ENCODE results near the gene PSMA6. TPM values are rescaled to one million over a fixed set of nuclear protein-coding genes. Genes with fewer than 3 reads are reported as not detected.

The PSMA6 gene
- total and polyA plus RNA-seq, 3 experiments from 2014 or later = 305 to 400 (median 399) TPM

DNA sequence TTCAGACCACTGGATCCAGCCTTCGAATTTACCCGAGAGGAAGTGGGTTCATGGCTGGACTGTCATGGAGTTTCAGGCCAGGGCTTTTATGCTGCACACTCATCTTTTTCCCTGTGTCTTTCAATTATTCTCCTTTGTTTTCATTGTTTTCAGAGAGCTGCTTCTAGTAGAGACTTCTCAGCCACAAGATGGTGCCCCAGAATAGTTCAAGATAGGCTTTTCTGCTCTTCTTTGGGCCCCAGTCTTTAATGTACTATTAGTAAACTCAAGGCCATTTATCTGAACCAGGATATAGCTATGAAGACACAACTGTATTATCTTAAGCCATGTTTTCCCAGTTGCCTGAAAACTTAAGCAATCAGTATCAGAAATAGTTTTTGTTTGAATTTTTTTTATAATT is 30.4 kb upstream of the PSMA6 start:
- no peak overlapping the region for H3K4me3 ChIP-seq (ENCODE audit: low read length)
- peaks cover 0 to 1% of the 10 kb centered on the region in 2 donors for H3K27me3 Mint-ChIP-seq
- H3K27ac ChIP-seq (ENCODE audit: low read depth, low read length) = no peak overlapping the region
- ChIA-PET CTCF (interaction anchor here (1.1 to 2.8 kb wide), 5 partner anchors 13 to 161 kb away, joined by 3 to 16 read pairs (median 3); partner anchors contain the start of gene PSMA6), POLR2A (no interaction called here)
- H3K36me3 ChIP-seq (ENCODE audit: insufficient read depth, low read length) = peaks cover 3% of the 10 kb centered on the region
- peaks cover 14 to 31% (median 17%) of the 10 kb centered on the region in 3 donors for H3K36me3 Mint-ChIP-seq
- peaks cover 0 to 6% (median 1%) of the 10 kb centered on the region in 3 donors for H3K4me1 Mint-ChIP-seq
- H3K27ac Mint-ChIP-seq = peak overlapping the region in 1 of 8 donors; percentile 37
- H3K9me3 Mint-ChIP-seq = no peaks in the 10 kb centered on the region
- no peaks in the 10 kb centered on the region for H3K27me3 ChIP-seq (ENCODE audit: insufficient read depth, low read length, poor library complexity, severe bottlenecking)
- no peak for DNase-seq
- H3K4me3 Mint-ChIP-seq = no peak overlapping the region
- no peaks in the 10 kb centered on the region for H3K9me3 ChIP-seq (ENCODE audit: low read length)
- no peaks in the 10 kb centered on the region for H3K4me1 ChIP-seq (ENCODE audit: insufficient read depth, low read length)

DNA sequence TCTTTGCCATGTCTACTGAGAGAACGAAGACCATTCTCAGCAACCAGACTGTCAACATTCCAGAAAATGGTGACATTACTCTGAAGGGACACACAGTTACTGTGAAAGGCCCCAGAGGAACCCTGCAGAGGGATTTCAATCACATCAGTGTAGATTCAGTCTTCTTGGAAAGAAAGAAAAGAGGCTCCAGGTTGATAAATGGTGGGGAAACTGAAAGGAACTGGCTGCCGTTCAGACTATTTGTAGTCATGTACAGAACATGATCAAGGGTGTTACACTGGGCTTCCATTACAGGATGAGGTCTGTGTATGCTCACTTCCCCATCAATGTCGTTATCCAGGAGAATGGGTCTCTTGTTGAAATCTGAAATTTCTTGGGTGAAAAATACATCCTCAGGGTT is 29.7 kb upstream of the PSMA6 start:
- peaks cover 0 to 2% (median 1%) of the 10 kb centered on the region in 3 donors for H3K4me1 Mint-ChIP-seq
- H3K27ac Mint-ChIP-seq = no peak overlapping the region
- Histone ChIP-seq H3K27ac (ENCODE audit: low read depth, low read length) (no peak overlapping the region), H3K4me3 (ENCODE audit: low read length) (no peak overlapping the region), H3K4me1 (ENCODE audit: insufficient read depth, low read length) (no peaks in the 10 kb centered on the region), H3K9me3 (ENCODE audit: low read length) (no peaks in the 10 kb centered on the region), H3K36me3 (ENCODE audit: insufficient read depth, low read length) (peaks cover 3% of the 10 kb centered on the region), H3K27me3 (ENCODE audit: insufficient read depth, low read length, poor library complexity, severe bottlenecking) (no peaks in the 10 kb centered on the region)
- POLR2A ChIA-PET = no interaction called here
- H3K9me3 Mint-ChIP-seq = no peaks in the 10 kb centered on the region
- CTCF ChIA-PET = interaction anchor here (0.7 to 2.8 kb wide), 7 partner anchors 12 to 160 kb away, joined by 3 to 16 read pairs (median 3); partner anchors contain the start of gene PSMA6
- no peaks in the 10 kb centered on the region for H3K27me3 Mint-ChIP-seq
- H3K4me3 Mint-ChIP-seq = no peak overlapping the region
- DNase-seq = no peak
- peaks cover 20 to 34% (median 20%) of the 10 kb centered on the region in 3 donors for H3K36me3 Mint-ChIP-seq

DNA sequence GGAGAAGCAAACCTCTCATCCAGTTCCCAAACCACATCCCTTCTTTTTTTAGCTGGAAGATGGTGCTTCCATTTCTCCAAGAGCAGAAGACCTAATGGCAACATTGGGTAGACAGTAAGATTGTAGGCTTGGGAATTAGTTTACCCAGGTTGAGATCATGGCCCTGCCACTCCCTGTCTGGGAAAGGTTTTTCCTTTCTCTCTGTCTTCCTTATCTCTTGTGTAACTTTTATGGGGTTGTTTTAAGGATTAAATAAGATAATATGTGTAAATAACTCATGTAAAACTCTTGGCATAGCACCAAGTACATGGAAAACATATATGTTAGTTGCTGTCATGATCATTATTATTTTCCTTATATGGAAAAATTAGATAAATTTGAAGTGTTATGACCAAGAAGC is 23.2 kb upstream of the PSMA6 start:
- peaks cover 9 to 58% (median 21%) of the 10 kb centered on the region in 3 donors for H3K36me3 Mint-ChIP-seq
- CTCF ChIA-PET = interaction anchor here (0.9 kb wide), 1 partner anchor 19 kb away, joined by 4 read pairs; no protein-coding TSS in a partner anchor
- no peaks in the 10 kb centered on the region for H3K27me3 Mint-ChIP-seq
- Histone ChIP-seq H3K9me3 (ENCODE audit: low read length) (no peaks in the 10 kb centered on the region), H3K4me3 (ENCODE audit: low read length) (no peak overlapping the region), H3K27ac (ENCODE audit: low read depth, low read length) (no peak overlapping the region), H3K36me3 (ENCODE audit: insufficient read depth, low read length) (peaks cover 8% of the 10 kb centered on the region), H3K4me1 (ENCODE audit: insufficient read depth, low read length) (no peaks in the 10 kb centered on the region), H3K27me3 (ENCODE audit: insufficient read depth, low read length, poor library complexity, severe bottlenecking) (no peaks in the 10 kb centered on the region)
- H3K4me3 Mint-ChIP-seq = no peak overlapping the region
- H3K4me1 Mint-ChIP-seq = no peaks in the 10 kb centered on the region
- DNase-seq = no peak
- POLR2A ChIA-PET = no interaction called here
- peak overlapping the region in 2 of 8 donors; percentile 2 to 11 for H3K27ac Mint-ChIP-seq
- no peaks in the 10 kb centered on the region for H3K9me3 Mint-ChIP-seq

DNA sequence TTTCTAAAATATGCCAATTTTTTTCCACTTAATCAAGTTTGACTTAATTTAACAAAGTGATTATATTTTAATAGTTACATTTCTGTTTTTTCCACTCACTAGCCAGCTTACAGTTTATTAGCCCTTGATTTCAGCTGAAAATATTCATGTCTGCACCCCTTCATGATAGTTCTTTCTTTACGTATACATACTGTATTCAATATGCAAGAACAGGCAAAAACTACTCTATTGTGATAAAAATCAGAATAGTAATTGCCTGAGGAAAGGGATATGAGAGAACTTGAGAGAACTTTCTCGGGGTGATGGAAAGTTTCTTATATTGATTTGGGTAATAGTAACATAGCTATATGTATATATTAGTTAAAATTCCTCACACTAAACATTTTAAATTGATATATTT is 17.4 kb upstream of the PSMA6 start:
- Mint-ChIP-seq H3K4me1 (no peaks in the 10 kb centered on the region), H3K27ac (peak overlapping the region in 2 of 8 donors; percentile 30 to 64), H3K36me3 (peaks cover 0 to 72% (median 22%) of the 10 kb centered on the region in 3 donors), H3K9me3 (no peaks in the 10 kb centered on the region), H3K4me3 (no peak overlapping the region), H3K27me3 (no peaks in the 10 kb centered on the region)
- Histone ChIP-seq H3K4me1 (ENCODE audit: insufficient read depth, low read length) (no peaks in the 10 kb centered on the region), H3K27ac (ENCODE audit: low read depth, low read length) (no peak overlapping the region), H3K4me3 (ENCODE audit: low read length) (no peak overlapping the region), H3K9me3 (ENCODE audit: low read length) (no peaks in the 10 kb centered on the region), H3K27me3 (ENCODE audit: insufficient read depth, low read length, poor library complexity, severe bottlenecking) (no peaks in the 10 kb centered on the region), H3K36me3 (ENCODE audit: insufficient read depth, low read length) (peaks cover 12% of the 10 kb centered on the region)
- DNase-seq = no peak
- ChIA-PET POLR2A (no interaction called here), CTCF (interaction anchor here (0.9 to 1.6 kb wide), 2 partner anchors 12 to 21 kb away, joined by 3 to 4 read pairs; no protein-coding TSS in a partner anchor)

DNA sequence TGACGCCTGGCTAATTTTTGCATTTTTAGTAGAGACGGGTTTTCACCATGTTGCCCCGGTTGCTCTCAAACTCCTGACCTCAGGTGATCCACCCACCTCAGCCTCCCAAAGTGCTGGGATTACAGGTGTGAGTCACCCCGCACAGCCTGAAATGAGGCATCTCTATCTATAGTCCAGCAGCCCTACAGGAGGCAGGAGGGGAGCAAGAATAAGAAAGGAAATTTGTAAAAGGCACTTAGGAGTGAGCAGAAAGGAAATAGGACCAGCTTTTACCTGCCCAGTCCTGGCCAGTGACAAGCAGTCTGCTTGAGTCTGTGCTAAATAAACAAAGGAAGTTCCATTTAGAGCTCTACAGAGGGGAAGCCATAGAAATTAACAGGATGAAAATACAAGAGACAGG is 15.0 kb upstream of the PSMA6 start:
- Mint-ChIP-seq H3K4me3 (no peak overlapping the region), H3K27me3 (no peaks in the 10 kb centered on the region), H3K36me3 (peaks cover 4 to 68% (median 27%) of the 10 kb centered on the region in 3 donors), H3K27ac (peak overlapping the region in 4 of 8 donors; percentile 25 to 84 (median 56)), H3K9me3 (no peaks in the 10 kb centered on the region), H3K4me1 (no peaks in the 10 kb centered on the region)
- POLR2A ChIA-PET = no interaction called here
- H3K27ac ChIP-seq (ENCODE audit: low read depth, low read length) = no peak overlapping the region
- CTCF ChIA-PET = no interaction called here
- H3K4me3 ChIP-seq (ENCODE audit: low read length) = no peak overlapping the region
- DNase-seq = no peak
- no peaks in the 10 kb centered on the region for H3K4me1 ChIP-seq (ENCODE audit: insufficient read depth, low read length)
- H3K27me3 ChIP-seq (ENCODE audit: insufficient read depth, low read length, poor library complexity, severe bottlenecking) = no peaks in the 10 kb centered on the region
- no peaks in the 10 kb centered on the region for H3K9me3 ChIP-seq (ENCODE audit: low read length)
- peaks cover 7% of the 10 kb centered on the region for H3K36me3 ChIP-seq (ENCODE audit: insufficient read depth, low read length)

DNA sequence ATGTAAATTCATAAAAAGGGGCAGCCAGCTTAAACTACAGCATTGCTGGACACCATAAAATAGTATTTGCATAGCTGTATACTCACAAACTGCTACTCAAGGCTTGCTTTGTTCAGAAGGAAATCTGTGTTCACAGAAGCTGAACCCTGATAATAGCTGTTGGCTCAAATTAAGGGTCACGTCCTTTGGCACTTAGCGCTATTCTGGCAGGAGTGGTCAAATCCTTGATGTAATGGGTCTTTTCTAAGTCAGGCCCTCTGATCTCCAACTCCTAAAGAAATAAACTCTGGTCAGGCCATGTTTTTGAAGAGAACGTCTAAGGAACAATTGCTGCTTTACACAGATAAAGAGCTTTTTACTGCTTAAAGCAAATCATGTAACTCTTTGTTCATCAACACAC is 12.8 kb upstream of the PSMA6 start:
- CTCF ChIA-PET = no interaction called here
- DNase-seq = no peak

DNA sequence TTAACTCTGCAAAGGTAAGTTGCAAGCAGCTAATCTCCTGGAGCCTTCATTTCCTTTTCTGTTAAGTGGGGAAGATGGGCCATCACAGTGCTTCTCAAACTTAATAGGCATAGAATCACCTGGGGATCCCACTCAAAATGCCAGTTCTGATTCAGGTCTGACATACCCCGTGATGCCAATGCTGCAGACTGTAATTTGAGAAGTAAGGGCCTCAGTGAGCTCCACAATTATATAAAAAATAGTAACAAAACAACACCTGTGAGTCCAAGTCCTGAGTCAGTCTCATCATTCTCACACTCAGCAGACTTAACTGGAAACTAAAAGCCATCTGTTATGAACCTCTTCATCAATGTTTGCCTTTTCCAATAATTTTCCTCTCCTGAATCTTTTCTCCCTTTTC is 10.8 kb upstream of the PSMA6 start:
- Mint-ChIP-seq H3K4me1 (peaks cover 20 to 27% (median 26%) of the 10 kb centered on the region in 3 donors), H3K9me3 (no peaks in the 10 kb centered on the region), H3K27me3 (no peaks in the 10 kb centered on the region), H3K36me3 (peaks cover 4 to 34% (median 16%) of the 10 kb centered on the region in 3 donors), H3K4me3 (no peak overlapping the region), H3K27ac (peak overlapping the region in 2 of 8 donors; percentile 29 to 36)
- ChIA-PET POLR2A (no interaction called here), CTCF (no interaction called here)
- no peak for DNase-seq
- H3K36me3 ChIP-seq (ENCODE audit: insufficient read depth, low read length) = no peaks in the 10 kb centered on the region
- H3K4me3 ChIP-seq (ENCODE audit: low read length) = no peak overlapping the region
- no peaks in the 10 kb centered on the region for H3K27me3 ChIP-seq (ENCODE audit: insufficient read depth, low read length, poor library complexity, severe bottlenecking)
- peaks cover 20% of the 10 kb centered on the region for H3K4me1 ChIP-seq (ENCODE audit: insufficient read depth, low read length)
- no peak overlapping the region for H3K27ac ChIP-seq (ENCODE audit: low read depth, low read length)
- H3K9me3 ChIP-seq (ENCODE audit: low read length) = no peaks in the 10 kb centered on the region

More for the DNA sequence above, 12.8 kb upstream of the PSMA6 start:
- Histone ChIP-seq H3K9me3 (ENCODE audit: low read length) (no peaks in the 10 kb centered on the region), H3K4me1 (ENCODE audit: insufficient read depth, low read length) (peaks cover under 1% of the 10 kb centered on the region), H3K27me3 (ENCODE audit: insufficient read depth, low read length, poor library complexity, severe bottlenecking) (no peaks in the 10 kb centered on the region), H3K27ac (ENCODE audit: low read depth, low read length) (no peak overlapping the region), H3K4me3 (ENCODE audit: low read length) (no peak overlapping the region), H3K36me3 (ENCODE audit: insufficient read depth, low read length) (peaks cover 5% of the 10 kb centered on the region)
- H3K27ac Mint-ChIP-seq = no peak overlapping the region
- H3K9me3 Mint-ChIP-seq = no peaks in the 10 kb centered on the region
- no peaks in the 10 kb centered on the region for H3K27me3 Mint-ChIP-seq
- peaks cover under 1 to 7% (median 7%) of the 10 kb centered on the region in 3 donors for H3K4me1 Mint-ChIP-seq
- POLR2A ChIA-PET = no interaction called here
- peaks cover 4 to 52% (median 22%) of the 10 kb centered on the region in 3 donors for H3K36me3 Mint-ChIP-seq
- H3K4me3 Mint-ChIP-seq = no peak overlapping the region

DNA sequence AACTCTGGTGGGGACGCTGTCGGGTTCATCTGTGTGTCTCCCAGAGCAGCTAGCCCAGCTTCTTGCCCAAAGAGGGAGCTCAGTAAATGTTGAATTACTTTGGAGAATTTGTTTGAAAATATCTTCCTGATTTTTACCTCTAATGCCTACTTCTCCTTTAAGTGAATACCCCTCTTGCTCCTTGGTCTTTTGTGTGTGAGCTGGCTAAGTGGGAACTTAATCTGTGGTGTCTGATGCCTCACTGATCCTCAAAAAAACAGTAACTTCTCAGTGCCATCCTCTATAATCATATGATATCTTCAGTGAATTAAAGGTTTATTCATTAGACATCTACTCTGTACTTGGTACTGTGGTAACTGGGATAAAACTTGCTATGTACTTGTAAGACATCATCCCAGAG is 7.7 kb upstream of the PSMA6 start:
- H3K4me1 Mint-ChIP-seq = peaks cover 34 to 42% (median 40%) of the 10 kb centered on the region in 3 donors

More for the DNA sequence above, 7.7 kb upstream of the PSMA6 start:
- POLR2A ChIA-PET = no interaction called here
- Mint-ChIP-seq H3K36me3 (peaks cover 4 to 15% (median 10%) of the 10 kb centered on the region in 3 donors), H3K27me3 (no peaks in the 10 kb centered on the region), H3K4me3 (peak overlapping the region in 2 of 7 donors; percentile 57 to 71), H3K9me3 (no peaks in the 10 kb centered on the region), H3K27ac (peak overlapping the region in 7 of 8 donors; percentile 61 to 97 (median 92))
- Histone ChIP-seq H3K9me3 (ENCODE audit: low read length) (no peaks in the 10 kb centered on the region), H3K4me1 (ENCODE audit: insufficient read depth, low read length) (peaks cover 35% of the 10 kb centered on the region), H3K27me3 (ENCODE audit: insufficient read depth, low read length, poor library complexity, severe bottlenecking) (no peaks in the 10 kb centered on the region), H3K36me3 (ENCODE audit: insufficient read depth, low read length) (no peaks in the 10 kb centered on the region), H3K4me3 (ENCODE audit: low read length) (no peak overlapping the region), H3K27ac (ENCODE audit: low read depth, low read length) (no peak overlapping the region)
- no peak for DNase-seq
- CTCF ChIA-PET = interaction anchor here (0.7 to 1.6 kb wide), 3 partner anchors 119 to 144 kb away, joined by 4 to 5 read pairs (median 4); no protein-coding TSS in a partner anchor

All from CD8-positive, alpha-beta memory T cell (primary cell).